Liver (tissue), 9 donors: ENCODE results near the gene ZNF689. TPM values are rescaled to one million over a fixed set of nuclear protein-coding genes. Genes with fewer than 3 reads are reported as not detected.

Source experiments
- DNase-seq: peaks from one replicate; pipeline ENCODE4 v3.0.0-alpha.2; 2017; ENCODE audit warnings: low spot score
- H3K27ac ChIP-seq, 2 donors: one replicate each; pipeline ENCODE4 v1.7.0; 2013; ENCODE audit warnings: inconsistent platforms in 2 of 2, low read length in 2 of 2, control low read depth in 1 of 2, low read depth in 1 of 2, mild to moderate bottlenecking in 1 of 2
- H3K27me3 ChIP-seq, 4 donors: one replicate each; pipeline versions ENCODE4 v1.6.1 to v1.7.0; 2013; ENCODE audit warnings: low read length in 3 of 4, inconsistent platforms in 1 of 4, mild to moderate bottlenecking in 1 of 4, moderate library complexity in 1 of 4; ENCODE audit not compliant: control insufficient read depth in 4 of 4, insufficient read depth in 4 of 4
- H3K36me3 ChIP-seq, 4 donors: one replicate each; pipeline versions ENCODE4 v1.6.1 to v1.7.0; 2013; ENCODE audit warnings: low read length in 3 of 4, mild to moderate bottlenecking in 3 of 4, low read depth in 1 of 4, moderate library complexity in 1 of 4; ENCODE audit not compliant: control insufficient read depth in 4 of 4, insufficient read depth in 3 of 4
- H3K4me1 ChIP-seq, 4 donors: one replicate each; pipeline versions ENCODE4 v1.6.1 to v1.7.0; 2013; ENCODE audit warnings: low read length in 3 of 4, mild to moderate bottlenecking in 3 of 4, moderate library complexity in 1 of 4; ENCODE audit not compliant: control insufficient read depth in 4 of 4, insufficient read depth in 4 of 4
- H3K4me3 ChIP-seq, 3 donors: one replicate each; pipeline versions ENCODE4 v1.6.1 to v1.7.0; 2013; ENCODE audit warnings: low read length in 3 of 3, control low read depth in 1 of 3, low read depth in 1 of 3, mild to moderate bottlenecking in 1 of 3
- H3K9ac ChIP-seq, 2 donors: one replicate each; pipeline ENCODE4 v1.7.0; 2013; ENCODE audit warnings: low read length in 2 of 2, mild to moderate bottlenecking in 2 of 2, moderate library complexity in 2 of 2, control low read depth in 1 of 2, low read depth in 1 of 2
- H3K9me3 ChIP-seq, 4 donors: one replicate each; pipeline versions ENCODE4 v1.6.1 to v1.7.0; 2013; ENCODE audit warnings: low read length in 3 of 4; ENCODE audit not compliant: control insufficient read depth in 4 of 4
- ATF3 ChIP-seq: IDR thresholded peaks from 2 replicates; pipeline ENCODE4 v1.6.1; 2016; ENCODE audit warnings: antibody characterized with exemption
- CTCF ChIP-seq: fragments of 150-350 bp; IDR thresholded peaks from 2 replicates; pipeline ENCODE4 v1.5.1; 2017; ENCODE audit warnings: improper control_type of control experiment, low read depth, low read length; ENCODE audit not compliant: missing input control
- EGR1 ChIP-seq, 2 donors: IDR thresholded peaks; 2 replicates each; pipeline ENCODE4 v1.6.1; 2016 to 2018; ENCODE audit warnings: antibody characterized with exemption in 2 of 2, low read depth in 2 of 2
- FOXA1 ChIP-seq: IDR thresholded peaks from 2 replicates; pipeline ENCODE4 v1.6.1; 2016; ENCODE audit warnings: antibody characterized with exemption
- FOXA2 ChIP-seq: IDR thresholded peaks from 2 replicates; pipeline ENCODE4 v1.6.1; 2016; ENCODE audit warnings: antibody characterized with exemption
- GABPA ChIP-seq, 2 donors: IDR thresholded peaks in 1 of 2; conservative IDR thresholded peaks in 1 of 2; 2 replicates each; pipeline ENCODE4 v1.6.1; 2016; ENCODE audit warnings: antibody characterized with exemption in 2 of 2, mild to moderate bottlenecking in 1 of 2, moderate library complexity in 1 of 2
- HNF4A ChIP-seq, 2 donors: conservative IDR thresholded peaks; 2 replicates each; pipeline ENCODE4 v1.6.1; 2016; ENCODE audit warnings: antibody characterized with exemption in 2 of 2, mild to moderate bottlenecking in 2 of 2
- HNF4G ChIP-seq: IDR thresholded peaks from 2 replicates; pipeline ENCODE4 v1.6.1; 2016; ENCODE audit warnings: antibody characterized with exemption
- JUND ChIP-seq, 2 donors: IDR thresholded peaks; 2 replicates each; pipeline ENCODE4 v1.6.1; 2016; ENCODE audit warnings: antibody characterized with exemption in 2 of 2
- MAX ChIP-seq: IDR thresholded peaks from 2 replicates; pipeline ENCODE4 v1.6.1; 2016; ENCODE audit warnings: antibody characterized with exemption
- NR2F2 ChIP-seq: IDR thresholded peaks from 2 replicates; pipeline ENCODE4 v1.6.1; 2016; ENCODE audit warnings: antibody characterized with exemption
- RAD21 ChIP-seq, 2 donors: IDR thresholded peaks; 2 replicates each; pipeline ENCODE4 v1.6.1; 2016; ENCODE audit warnings: antibody characterized with exemption in 2 of 2, mild to moderate bottlenecking in 2 of 2
- REST ChIP-seq: IDR thresholded peaks from 2 replicates; pipeline ENCODE4 v1.6.1; 2016; ENCODE audit warnings: antibody characterized with exemption, mild to moderate bottlenecking
- RXRA ChIP-seq, 2 donors: IDR thresholded peaks; 2 replicates each; pipeline ENCODE4 v1.6.1; 2017 to 2018; ENCODE audit warnings: antibody characterized with exemption in 2 of 2, mild to moderate bottlenecking in 1 of 2
- SP1 ChIP-seq: IDR thresholded peaks from 2 replicates; pipeline ENCODE4 v1.6.1; 2018; ENCODE audit warnings: antibody characterized with exemption, mild to moderate bottlenecking
- TAF1 ChIP-seq: conservative IDR thresholded peaks from 2 replicates; pipeline ENCODE4 v1.6.1; 2016; ENCODE audit warnings: antibody characterized with exemption, mild to moderate bottlenecking
- YY1 ChIP-seq: IDR thresholded peaks from 2 replicates; pipeline ENCODE4 v1.6.1; 2016; ENCODE audit warnings: antibody characterized with exemption, mild to moderate bottlenecking
- ZBTB33 ChIP-seq: IDR thresholded peaks from 2 replicates; pipeline ENCODE4 v1.6.1; 2016; ENCODE audit warnings: antibody characterized with exemption
- WGBS: extraction: QIAGEN DNeasy Blood & Tissue Kit; methylation state at CpG from one replicate; pipeline ENCODE4 v1.1.7; 2013; 5-methylcytosine and 5-hydroxymethylcytosine counted together
- polyA plus RNA-seq, 2 donors: library from polyadenylated mRNA; stranded (reverse) in 1 of 2; unstranded in 1 of 2; fragments of 200-250 nt in 1 of 2; fragments of >200 nt in 1 of 2; fragmentation: Nextera tagmentation in 1 of 2; extraction: Ambion mirVana in 1 of 2; gene quantifications; one replicate each; pipeline versions ENCODE4 v1.2.1 to v1.2.3, GENCODE V29; 2013 to 2015
- total RNA-seq, 2 donors: library from RNA; depleted of rRNA; stranded (reverse); fragments of >200 nt; gene quantifications; one replicate each; pipeline ENCODE4 v1.2.3, GENCODE V29; 2014
- donor health status: healthy.
- donor health status: healthy.
- donor health status: healthy.
- donor health status: healthy.
- donor health status: healthy.

Gene ZNF689
- total and polyA plus RNA-seq, 4 donors: 2.6 to 5.8 (median 4.3) TPM

- H3K9ac ChIP-seq: no peak overlapping the region
- peaks cover 18 to 49% (median 37%) of the 10 kb centered on the region in 4 donors for H3K4me1 ChIP-seq
- no peak for DNase-seq
- TF ChIP-seq FOXA1: no peak
- TF ChIP-seq JUND (IDR thresholded peaks at IDR 0.05): no peak
- no peak for TF ChIP-seq RXRA (IDR thresholded peaks at IDR 0.05)
- no peak for TF ChIP-seq YY1
- H3K9me3 ChIP-seq: no peaks in the 10 kb centered on the region
- WGBS: 89% methylated on average over 15 of the region's 15 CpGs
- peak overlapping the region; percentile 86 to 94 for H3K27ac ChIP-seq
- no peaks in the 10 kb centered on the region for H3K27me3 ChIP-seq
- no peak overlapping the region for H3K4me3 ChIP-seq
- H3K36me3 ChIP-seq: peaks cover 2 to 8% (median 3%) of the 10 kb centered on the region in 4 donors
Observed at GRCh38 chr16:30605158-30605557, 5.0 kb downstream of the ZNF689 start.

- H3K36me3 ChIP-seq: peaks cover 2 to 8% (median 3%) of the 10 kb centered on the region in 4 donors
- peak overlapping the region; percentile 86 to 94 for H3K27ac ChIP-seq
- 55% methylated on average over 49 of the region's 49 CpGs for WGBS
- no peak for TF ChIP-seq RAD21 (IDR thresholded peaks at IDR 0.05)
- no peak for TF ChIP-seq REST
- no peak for TF ChIP-seq ATF3
- TF ChIP-seq HNF4G: no peak
- TF ChIP-seq ZBTB33: no peak
- peak; percentile 81 for TF ChIP-seq SP1
- no peak for TF ChIP-seq MAX
- no peak for TF ChIP-seq JUND (IDR thresholded peaks at IDR 0.05)
- no peak for TF ChIP-seq TAF1
- TF ChIP-seq NR2F2: no peak
- TF ChIP-seq CTCF: no peak
- TF ChIP-seq FOXA2: no peak
- TF ChIP-seq GABPA (IDR thresholded peaks at IDR 0.05 in 1 of 2, conservative IDR thresholded peaks at IDR 0.05 in 1 of 2): no peak
- no peak for TF ChIP-seq EGR1 (IDR thresholded peaks at IDR 0.05; ENCODE audit: low read depth in 2 of 2)
- no peak for TF ChIP-seq FOXA1
- TF ChIP-seq HNF4A (conservative IDR thresholded peaks at IDR 0.05): peak; percentile 62 to 68
- peak in 1 of 2 donors; percentile 15 for TF ChIP-seq RXRA (IDR thresholded peaks at IDR 0.05)
- peak; percentile 59 for TF ChIP-seq YY1
- peak overlapping the region in 2 of 3 donors; percentile 15 to 26 for H3K4me3 ChIP-seq
- H3K9ac ChIP-seq: peak overlapping the region; percentile 20 to 34
- DNase-seq: no peak
- no peaks in the 10 kb centered on the region for H3K9me3 ChIP-seq
- H3K4me1 ChIP-seq: peaks cover 18 to 50% (median 37%) of the 10 kb centered on the region in 4 donors
- no peaks in the 10 kb centered on the region for H3K27me3 ChIP-seq
Observed at GRCh38 chr16:30604316-30604947, 5.8 kb downstream of the ZNF689 start.
